Choroid plexus epithelial cell (primary cell): Measurements from ENCODE around the gene EID2B.

ENCODE experiments used
- DNase-seq: peaks from one replicate; pipeline ENCODE4 v3.0.0-alpha.2; 2010; ENCODE audit warnings: low read depth
- H3K4me3 ChIP-seq: 2 replicates; pipeline ENCODE4 v1.5.1; 2011; ENCODE audit warnings: low read depth, mild to moderate bottlenecking, control low read depth, low read length, moderate library complexity
- CTCF ChIP-seq: conservative IDR thresholded peaks from 2 replicates; pipeline ENCODE4 v1.5.1; 2011; ENCODE audit warnings: low read depth, mild to moderate bottlenecking, control low read depth, inconsistent platforms, low read length, moderate library complexity

Gene EID2B

GRCh38 chr19:39532233-39533002 is at the start of gene EID2B:
TSS of gene EID2B (minus strand) at chr19:39532852. CDS start at chr19:39532802, 50 bp downstream.
- TF ChIP-seq CTCF: peak; percentile 96
- peak; percentile 98 for DNase-seq
- peak within 1 kb of the TSS; percentile 97 for H3K4me3 ChIP-seq

- H3K4me3 ChIP-seq: no peak overlapping the region
- DNase-seq: no peak
- no peak for TF ChIP-seq CTCF
Measured at GRCh38 chr19:39582442-39582841, 49.8 kb upstream of the EID2B start.

GRCh38 chr19:39568604-39569003 is 36.0 kb upstream of the EID2B start:
- TF ChIP-seq CTCF: no peak
- peak; percentile 11 for DNase-seq
- no peak overlapping the region for H3K4me3 ChIP-seq

- TF ChIP-seq CTCF: no peak
- no peak overlapping the region for H3K4me3 ChIP-seq
- no peak for DNase-seq
Measured at GRCh38 chr19:39566064-39566463, 33.4 kb upstream of the EID2B start.

- no peak overlapping the region for H3K4me3 ChIP-seq
- DNase-seq: peak; percentile 8
- no peak for TF ChIP-seq CTCF
Measured at GRCh38 chr19:39563408-39563807, 30.8 kb upstream of the EID2B start.

GRCh38 chr19:39558624-39559117 is 26.0 kb upstream of the EID2B start:
- H3K4me3 ChIP-seq: no peak overlapping the region
- TF ChIP-seq CTCF: no peak
- DNase-seq: no peak
